HepG2 (cell line): ENCODE data around the gene CSTB. TPM values are rescaled to one million over a fixed set of nuclear protein-coding genes. Genes with fewer than 3 reads are reported as not detected.

ENCODE experiments used
- BHLHE40 ChIP-seq: IDR thresholded peaks from 2 replicates; pipeline ENCODE4 v1.6.1; 2011; ENCODE audit warnings: low read length, improper control_type of control experiment
- GLI4 ChIP-seq: sonication (generic); formaldehyde crosslinking; IDR thresholded peaks from 2 replicates; pipeline ENCODE4 v1.5.1; 2020; ENCODE audit warnings: missing genetic modification reagents, mild to moderate bottlenecking, moderate library complexity, borderline replicate concordance
- HCFC1 ChIP-seq: fragments of 150-350 bp; IDR thresholded peaks from 2 replicates; pipeline ENCODE4 v1.6.1; 2014; ENCODE audit warnings: low read depth, low read length
- HNRNPLL ChIP-seq: fragments of 200-400 bp; formaldehyde crosslinking; IDR thresholded peaks from 2 replicates; pipeline ENCODE4 v1.6.1; 2017; ENCODE audit warnings: mild to moderate bottlenecking, low read depth, low read length; ENCODE audit not compliant: poor library complexity, severe bottlenecking
- HOXD1 ChIP-seq: sonication (generic); formaldehyde crosslinking; IDR thresholded peaks from 2 replicates; pipeline ENCODE4 v1.5.0; 2020; ENCODE audit warnings: missing genetic modification reagents
- JDP2 ChIP-seq: sonication (generic); formaldehyde crosslinking; IDR thresholded peaks from 2 replicates; pipeline ENCODE4 v1.8.1; 2022; ENCODE audit warnings: missing genetic modification reagents, borderline replicate concordance
- KDM5B ChIP-seq: sonication (generic); formaldehyde crosslinking; IDR thresholded peaks from 2 replicates; pipeline ENCODE4 v1.4.0; 2020; ENCODE audit warnings: missing genetic modification reagents, mild to moderate bottlenecking, borderline replicate concordance
- KLF6 ChIP-seq: IDR thresholded peaks from 2 replicates; pipeline ENCODE4 v1.8.0; 2016; ENCODE audit warnings: missing biosample characterization, missing genetic modification reagents
- KMT2B ChIP-seq: IDR thresholded peaks from 2 replicates; pipeline ENCODE4 v1.6.1; 2016; ENCODE audit warnings: missing genetic modification reagents, missing compliant biosample characterization
- LCORL ChIP-seq, 2 experiments: fragments of 450-650 bp in 1 of 2; sonication (generic) in 1 of 2; formaldehyde crosslinking in 1 of 2; IDR thresholded peaks; 2 replicates each; pipeline versions ENCODE4 v1.5.0 to v1.6.1; 2017 to 2020; ENCODE audit warnings: antibody characterized with exemption in 1 of 2, missing genetic modification reagents in 1 of 2
- PHF20 ChIP-seq: sonication (generic); formaldehyde crosslinking; IDR thresholded peaks from 2 replicates; pipeline ENCODE4 v1.5.0; 2020; ENCODE audit warnings: mild to moderate bottlenecking, missing genetic modification reagents
- PLRG1 ChIP-seq: fragments of 450-650 bp; conservative IDR thresholded peaks from 2 replicates; pipeline ENCODE4 v1.6.1; 2016
- SALL2 ChIP-seq: sonication (generic); formaldehyde crosslinking; IDR thresholded peaks from 2 replicates; pipeline ENCODE4 v1.8.1; 2023; ENCODE audit warnings: mild to moderate bottlenecking, missing genetic modification reagents, inconsistent platforms
- SMARCC2 ChIP-seq: fragments of 450-650 bp; IDR thresholded peaks from 2 replicates; pipeline ENCODE4 v1.6.1; 2017; ENCODE audit warnings: antibody characterized with exemption, mild to moderate bottlenecking
- ZBTB3 ChIP-seq: sonication (generic); formaldehyde crosslinking; IDR thresholded peaks from 2 replicates; pipeline ENCODE4 v1.4.0; 2020; ENCODE audit warnings: low read depth, mild to moderate bottlenecking, moderate library complexity, missing genetic modification reagents, borderline replicate concordance
- ZFP90 ChIP-seq: sonication (generic); formaldehyde crosslinking; IDR thresholded peaks from 2 replicates; pipeline ENCODE4 v1.8.0; 2022; ENCODE audit warnings: missing genetic modification reagents, mild to moderate bottlenecking, inconsistent platforms, borderline replicate concordance
- ZNF430 ChIP-seq: sonication (generic); formaldehyde crosslinking; IDR thresholded peaks from 2 replicates; pipeline ENCODE4 v1.9.0; 2021; ENCODE audit warnings: mild to moderate bottlenecking, missing genetic modification reagents
- ZNF550 ChIP-seq: sonication (generic); formaldehyde crosslinking; IDR thresholded peaks from 2 replicates; pipeline ENCODE4 v1.4.0; 2020; ENCODE audit warnings: mild to moderate bottlenecking, missing genetic modification reagents, borderline replicate concordance
- ZNF781 ChIP-seq: sonication (generic); formaldehyde crosslinking; IDR thresholded peaks from 2 replicates; pipeline ENCODE4 v1.5.1; 2020; ENCODE audit warnings: borderline replicate concordance, mild to moderate bottlenecking, missing genetic modification reagents; ENCODE audit errors: not compliant biosample characterization
- ZNF83 ChIP-seq: sonication (generic); formaldehyde crosslinking; IDR thresholded peaks from 2 replicates; pipeline ENCODE4 v1.4.0; 2020; ENCODE audit warnings: missing genetic modification reagents, mild to moderate bottlenecking, borderline replicate concordance
- polyA plus RNA-seq, 8 experiments: library from polyadenylated mRNA; depleted of rRNA in 3 of 8; stranded (reverse) in 7 of 8; unstranded in 1 of 8; fragments of >200 nt; fragmentation: Illumina TruSeq in 4 of 8; extraction: Trizol in 4 of 8; gene quantifications; 2 replicates each; pipeline versions ENCODE4 v1.2.1 to v1.2.3, GENCODE V29; 2011 to 2016; ENCODE audit warnings: low read depth in 4 of 8, missing spikeins in 1 of 8, mixed read lengths in 1 of 8; ENCODE audit not compliant: insufficient read depth in 1 of 8
- total RNA-seq, 5 experiments: library from RNA; depleted of rRNA; stranded (reverse); fragments of >200 nt; fragmentation: Illumina TruSeq; extraction: Trizol; gene quantifications; 2 replicates each; pipeline ENCODE4 v1.2.3, GENCODE V29; 2016; ENCODE audit warnings: low read depth in 1 of 5
- TF ChIP-seq, protein P1 (sequence below): sonication (generic); formaldehyde crosslinking; IDR thresholded peaks from 2 replicates; pipeline ENCODE4 v1.4.0; 2020; ENCODE audit warnings: mild to moderate bottlenecking, missing genetic modification reagents, borderline replicate concordance
- TF ChIP-seq, protein P2 (sequence below): sonication (generic); formaldehyde crosslinking; IDR thresholded peaks from 2 replicates; pipeline ENCODE4 v1.4.0; 2020; ENCODE audit warnings: missing genetic modification reagents
- TF ChIP-seq, protein P3 (sequence below): sonication (generic); formaldehyde crosslinking; IDR thresholded peaks from 2 replicates; pipeline ENCODE4 v1.5.0; 2020; ENCODE audit warnings: mild to moderate bottlenecking, missing genetic modification reagents

CSTB gene
- total and polyA plus RNA-seq, 2 of the 13 experiments (the other 11 are each of a cell fraction or from before 2014, with no cell fraction given): 11.7 to 94.1 TPM

DNA sequence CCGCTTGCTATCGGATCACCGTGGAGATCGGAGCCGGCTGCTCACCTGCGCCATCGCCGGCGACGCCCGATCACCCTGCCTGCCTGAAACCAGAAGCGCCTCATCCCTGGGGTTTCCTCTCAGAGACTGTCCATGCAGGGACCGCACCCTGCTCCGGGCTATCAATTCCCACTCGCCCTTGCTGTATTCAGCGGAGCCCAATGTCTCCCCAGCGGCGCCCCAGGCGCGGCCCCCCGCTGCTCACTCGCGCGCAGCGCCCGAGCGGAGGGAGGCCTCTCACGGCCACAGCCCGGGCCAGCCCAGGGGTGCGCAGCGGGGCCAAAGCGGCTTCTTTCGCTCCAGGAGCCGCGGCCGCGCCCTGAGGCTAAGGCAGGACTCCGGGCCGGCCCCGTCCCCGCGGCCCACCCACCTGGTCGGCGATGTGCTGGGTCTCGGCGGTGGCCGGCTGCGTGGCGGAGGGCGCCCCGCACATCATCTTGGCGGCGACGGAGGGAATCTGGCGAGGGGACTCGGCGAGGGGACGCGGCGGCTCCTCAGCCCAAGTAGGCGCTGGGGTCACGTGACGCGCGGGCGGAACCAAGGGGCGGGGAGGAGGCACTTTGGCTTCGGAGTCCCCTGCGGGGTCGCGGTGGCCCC lies at the start of gene CSTB (continued):
- TF ChIP-seq, protein P1, sequence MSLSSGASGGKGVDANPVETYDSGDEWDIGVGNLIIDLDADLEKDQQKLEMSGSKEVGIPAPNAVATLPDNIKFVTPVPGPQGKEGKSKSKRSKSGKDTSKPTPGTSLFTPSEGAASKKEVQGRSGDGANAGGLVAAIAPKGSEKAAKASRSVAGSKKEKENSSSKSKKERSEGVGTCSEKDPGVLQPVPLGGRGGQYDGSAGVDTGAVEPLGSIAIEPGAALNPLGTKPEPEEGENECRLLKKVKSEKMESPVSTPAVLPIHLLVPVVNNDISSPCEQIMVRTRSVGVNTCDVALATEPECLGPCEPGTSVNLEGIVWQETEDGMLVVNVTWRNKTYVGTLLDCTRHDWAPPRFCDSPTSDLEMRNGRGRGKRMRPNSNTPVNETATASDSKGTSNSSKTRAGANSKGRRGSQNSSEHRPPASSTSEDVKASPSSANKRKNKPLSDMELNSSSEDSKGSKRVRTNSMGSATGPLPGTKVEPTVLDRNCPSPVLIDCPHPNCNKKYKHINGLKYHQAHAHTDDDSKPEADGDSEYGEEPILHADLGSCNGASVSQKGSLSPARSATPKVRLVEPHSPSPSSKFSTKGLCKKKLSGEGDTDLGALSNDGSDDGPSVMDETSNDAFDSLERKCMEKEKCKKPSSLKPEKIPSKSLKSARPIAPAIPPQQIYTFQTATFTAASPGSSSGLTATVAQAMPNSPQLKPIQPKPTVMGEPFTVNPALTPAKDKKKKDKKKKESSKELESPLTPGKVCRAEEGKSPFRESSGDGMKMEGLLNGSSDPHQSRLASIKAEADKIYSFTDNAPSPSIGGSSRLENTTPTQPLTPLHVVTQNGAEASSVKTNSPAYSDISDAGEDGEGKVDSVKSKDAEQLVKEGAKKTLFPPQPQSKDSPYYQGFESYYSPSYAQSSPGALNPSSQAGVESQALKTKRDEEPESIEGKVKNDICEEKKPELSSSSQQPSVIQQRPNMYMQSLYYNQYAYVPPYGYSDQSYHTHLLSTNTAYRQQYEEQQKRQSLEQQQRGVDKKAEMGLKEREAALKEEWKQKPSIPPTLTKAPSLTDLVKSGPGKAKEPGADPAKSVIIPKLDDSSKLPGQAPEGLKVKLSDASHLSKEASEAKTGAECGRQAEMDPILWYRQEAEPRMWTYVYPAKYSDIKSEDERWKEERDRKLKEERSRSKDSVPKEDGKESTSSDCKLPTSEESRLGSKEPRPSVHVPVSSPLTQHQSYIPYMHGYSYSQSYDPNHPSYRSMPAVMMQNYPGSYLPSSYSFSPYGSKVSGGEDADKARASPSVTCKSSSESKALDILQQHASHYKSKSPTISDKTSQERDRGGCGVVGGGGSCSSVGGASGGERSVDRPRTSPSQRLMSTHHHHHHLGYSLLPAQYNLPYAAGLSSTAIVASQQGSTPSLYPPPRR (CRISPR knock-in tag): 0 out of 2 replicates have a peak, but pooled peaks have one; percentile 7
- TF ChIP-seq ZNF83 (CRISPR knock-in tag) (no peak), ZNF781 (CRISPR knock-in tag) (no peak), PHF20 (CRISPR knock-in tag) (peak; percentile 55), KMT2B (CRISPR knock-in tag) (no peak), KDM5B (peak; percentile 89), KLF6 (CRISPR knock-in tag) (peak; percentile 80; the same call in 1 of the 2 replicates), BHLHE40 (peak; percentile 79), SMARCC2 (no peak), LCORL (IDR thresholded peaks at IDR 0.05) (no peak), LCORL (CRISPR knock-in tag; IDR thresholded peaks at IDR 0.05) (no peak), ZBTB3 (CRISPR knock-in tag) (0 out of 2 replicates have a peak, but pooled peaks have one; percentile 69), JDP2 (no peak; the same call in 1 of the 2 replicates), HCFC1 (no peak), PLRG1 (no peak), HNRNPLL (peak; percentile 70), ZNF550 (CRISPR knock-in tag) (no peak), ZFP90 (peak; percentile 18; the same call in 1 of the 2 replicates), GLI4 (CRISPR knock-in tag) (no peak), SALL2 (CRISPR knock-in tag) (peak; percentile 53; the same call in 1 of the 2 replicates), HOXD1 (CRISPR knock-in tag) (0 out of 2 replicates have a peak, but pooled peaks have one; percentile 53), ZNF430 (CRISPR knock-in tag) (peak; percentile 25; the same call in 1 of the 2 replicates)
- TF ChIP-seq, protein P2, sequence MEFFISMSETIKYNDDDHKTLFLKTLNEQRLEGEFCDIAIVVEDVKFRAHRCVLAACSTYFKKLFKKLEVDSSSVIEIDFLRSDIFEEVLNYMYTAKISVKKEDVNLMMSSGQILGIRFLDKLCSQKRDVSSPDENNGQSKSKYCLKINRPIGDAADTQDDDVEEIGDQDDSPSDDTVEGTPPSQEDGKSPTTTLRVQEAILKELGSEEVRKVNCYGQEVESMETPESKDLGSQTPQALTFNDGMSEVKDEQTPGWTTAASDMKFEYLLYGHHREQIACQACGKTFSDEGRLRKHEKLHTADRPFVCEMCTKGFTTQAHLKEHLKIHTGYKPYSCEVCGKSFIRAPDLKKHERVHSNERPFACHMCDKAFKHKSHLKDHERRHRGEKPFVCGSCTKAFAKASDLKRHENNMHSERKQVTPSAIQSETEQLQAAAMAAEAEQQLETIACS (CRISPR knock-in tag): peak; percentile 29; the same call in 1 of the 2 replicates
- TF ChIP-seq, protein P3, sequence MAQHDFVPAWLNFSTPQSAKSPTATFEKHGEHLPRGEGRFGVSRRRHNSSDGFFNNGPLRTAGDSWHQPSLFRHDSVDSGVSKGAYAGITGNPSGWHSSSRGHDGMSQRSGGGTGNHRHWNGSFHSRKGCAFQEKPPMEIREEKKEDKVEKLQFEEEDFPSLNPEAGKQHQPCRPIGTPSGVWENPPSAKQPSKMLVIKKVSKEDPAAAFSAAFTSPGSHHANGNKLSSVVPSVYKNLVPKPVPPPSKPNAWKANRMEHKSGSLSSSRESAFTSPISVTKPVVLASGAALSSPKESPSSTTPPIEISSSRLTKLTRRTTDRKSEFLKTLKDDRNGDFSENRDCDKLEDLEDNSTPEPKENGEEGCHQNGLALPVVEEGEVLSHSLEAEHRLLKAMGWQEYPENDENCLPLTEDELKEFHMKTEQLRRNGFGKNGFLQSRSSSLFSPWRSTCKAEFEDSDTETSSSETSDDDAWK (CRISPR knock-in tag): no peak
